ENCODE data around the gene RNF182.

DNA sequence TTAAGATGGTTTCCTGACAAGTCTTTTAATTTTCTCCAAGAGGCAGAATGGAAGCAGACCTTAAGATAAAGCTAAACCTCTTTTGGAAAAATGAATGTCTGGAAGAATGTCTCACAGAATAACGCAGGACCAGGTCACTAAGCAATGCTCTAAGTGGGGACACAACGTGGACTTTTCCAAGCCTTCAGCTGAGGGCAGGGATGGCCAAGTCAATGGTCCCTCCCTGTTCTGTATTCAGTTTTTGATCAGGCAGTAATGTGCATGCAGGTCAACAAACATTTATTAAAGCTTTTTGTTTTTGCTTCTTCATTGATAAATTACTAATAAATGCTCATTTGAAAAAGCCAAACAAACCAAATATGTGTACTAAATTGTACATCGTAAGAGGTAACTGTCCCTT, 2.0 kb upstream of the RNF182 start:
- TF ChIP-seq ZNF274 (IDR thresholded peaks at IDR 0.05; ENCODE audit: low read depth, low read length) (no peak), YY1 (IDR thresholded peaks at IDR 0.05; ENCODE audit: insufficient read depth, insufficient read length) (no peak), SUZ12 (IDR thresholded peaks at IDR 0.05; ENCODE audit: extremely low read depth, insufficient read depth, insufficient read length) (no peak)

All from NT2/D1 (cell line).